Measurements from ENCODE around the gene DBT.

DBT gene

GRCh38 chr1:100184536-100184935, 65.1 kb downstream of the DBT start:
- no peak for DNase-seq

GRCh38 chr1:100183370-100183769, 66.3 kb downstream of the DBT start:
- no peak for DNase-seq

- no peak for DNase-seq
Measured at GRCh38 chr1:100178091-100178490, 71.5 kb downstream of the DBT start, which contains the start of gene LRRC39. LRRC39 (minus strand) TSS chr1:100178256; CDS start chr1:100168516, 9,740 bp downstream.

- DNase-seq: no peak
Measured at GRCh38 chr1:100177295-100178041, 72.2 kb downstream of the DBT start.

- DNase-seq: no peak
Measured at GRCh38 chr1:100168051-100168450, 81.6 kb downstream of the DBT start.

GRCh38 chr1:100164702-100165101, 84.9 kb downstream of the DBT start:
- no peak for DNase-seq

GRCh38 chr1:100164216-100164615, 85.4 kb downstream of the DBT start:
- DNase-seq: no peak

GRCh38 chr1:100162881-100163280, 86.8 kb downstream of the DBT start:
- no peak for DNase-seq

GRCh38 chr1:100152271-100152670, 97.4 kb downstream of the DBT start:
- no peak for DNase-seq

- no peak for DNase-seq
Measured at GRCh38 chr1:100151679-100152078, 98.0 kb downstream of the DBT start.

- no peak for DNase-seq
Measured at GRCh38 chr1:100147875-100148274, 101.8 kb downstream of the DBT start.

GRCh38 chr1:100146958-100147357, 102.7 kb downstream of the DBT start:
- DNase-seq: no peak

- no peak for DNase-seq
Measured at GRCh38 chr1:100145116-100145515, 104.5 kb downstream of the DBT start.

- DNase-seq: no peak
Measured at GRCh38 chr1:100142343-100142742, 107.3 kb downstream of the DBT start.

- DNase-seq: no peak
Measured at GRCh38 chr1:100141192-100141591, 108.4 kb downstream of the DBT start.

- no peak for DNase-seq
Measured at GRCh38 chr1:100137602-100138001, 112.0 kb downstream of the DBT start.
